ENCODE data around the gene SIK3. TPM values are rescaled to one million over a fixed set of nuclear protein-coding genes. Genes with fewer than 3 reads are reported as not detected.

The SIK3 gene
- total RNA-seq, 2 donors from 2014 or later = 26.7 to 28.0 TPM

GRCh38 chr11:116868066-116868465 lies 230.2 kb downstream of the SIK3 start:
- no peak overlapping the region for H3K4me3 ChIP-seq
- H3K27me3 ChIP-seq = no peaks in the 10 kb centered on the region
- H3K36me3 ChIP-seq = peaks cover 8% of the 10 kb centered on the region
- no peak for DNase-seq
- intact Hi-C loops (cut with DNase I) = no loop called here
- no peaks in the 10 kb centered on the region for H3K9me3 ChIP-seq
- no peak for TF ChIP-seq CTCF (IDR thresholded peaks at IDR 0.05)
- no peaks in the 10 kb centered on the region for H3K4me1 ChIP-seq
- no peak overlapping the region for H3K9ac ChIP-seq (ENCODE audit: low read depth in 2 of 2, low read length in 2 of 2)
- no peak overlapping the region for H3K27ac ChIP-seq

GRCh38 chr11:116867619-116868018 lies 230.6 kb downstream of the SIK3 start:
- H3K36me3 ChIP-seq = peaks cover 8% of the 10 kb centered on the region
- no peak for TF ChIP-seq CTCF (IDR thresholded peaks at IDR 0.05)
- H3K4me3 ChIP-seq = no peak overlapping the region
- H3K9me3 ChIP-seq = no peaks in the 10 kb centered on the region
- no peaks in the 10 kb centered on the region for H3K4me1 ChIP-seq
- no peak overlapping the region for H3K9ac ChIP-seq (ENCODE audit: low read depth in 2 of 2, low read length in 2 of 2)
- no peak overlapping the region for H3K27ac ChIP-seq
- intact Hi-C loops (cut with DNase I) = no loop called here
- H3K27me3 ChIP-seq = no peaks in the 10 kb centered on the region
- DNase-seq = no peak

- Histone ChIP-seq H3K36me3 (peaks cover 8% of the 10 kb centered on the region), H3K9me3 (no peaks in the 10 kb centered on the region), H3K4me3 (no peak overlapping the region), H3K9ac (ENCODE audit: low read depth in 2 of 2, low read length in 2 of 2) (no peak overlapping the region), H3K4me1 (no peaks in the 10 kb centered on the region), H3K27me3 (no peaks in the 10 kb centered on the region), H3K27ac (no peak overlapping the region)
- no peak for DNase-seq
- TF ChIP-seq CTCF (IDR thresholded peaks at IDR 0.05) = no peak
- intact Hi-C loops (cut with DNase I) = no loop called here
Measured at GRCh38 chr11:116866804-116867455, 231.3 kb downstream of the SIK3 start.

GRCh38 chr11:116865696-116866095 lies 232.5 kb downstream of the SIK3 start:
- Histone ChIP-seq H3K27ac (no peak overlapping the region), H3K9ac (ENCODE audit: low read depth in 2 of 2, low read length in 2 of 2) (no peak overlapping the region), H3K9me3 (no peaks in the 10 kb centered on the region), H3K27me3 (no peaks in the 10 kb centered on the region), H3K36me3 (peaks cover 8% of the 10 kb centered on the region), H3K4me1 (no peaks in the 10 kb centered on the region), H3K4me3 (no peak overlapping the region)
- intact Hi-C loops (cut with DNase I) = no loop called here
- no peak for TF ChIP-seq CTCF (IDR thresholded peaks at IDR 0.05)
- no peak for DNase-seq

- Histone ChIP-seq H3K36me3 (peaks cover 5% of the 10 kb centered on the region), H3K27me3 (no peaks in the 10 kb centered on the region), H3K4me3 (no peak overlapping the region), H3K4me1 (no peaks in the 10 kb centered on the region), H3K27ac (no peak overlapping the region), H3K9ac (ENCODE audit: low read depth in 2 of 2, low read length in 2 of 2) (no peak overlapping the region), H3K9me3 (no peaks in the 10 kb centered on the region)
- intact Hi-C loops (cut with DNase I) = no loop called here
- no peak for TF ChIP-seq CTCF (IDR thresholded peaks at IDR 0.05)
- no peak for DNase-seq
Measured at GRCh38 chr11:116864531-116864930, 233.7 kb downstream of the SIK3 start.
